Lower leg skin (tissue), 4 donors: ENCODE measurements around the gene PRND. TPM values are rescaled to one million over a fixed set of nuclear protein-coding genes. Genes with fewer than 3 reads are reported as not detected.

ENCODE experiments used
- DNase-seq, 2 donors: peaks; one replicate each; pipeline ENCODE4 v3.0.0-alpha.2; 2019; ENCODE audit warnings: low spot score in 2 of 2
- H3K4me3 ChIP-seq: fragments of 200-600 bp; sonication (generic); 2 replicates; pipeline ENCODE4 v1.5.1; 2017; ENCODE audit warnings: mild to moderate bottlenecking, low read depth; ENCODE audit not compliant: poor library complexity, severe bottlenecking
- POLR2A ChIP-seq, 2 donors: fragments of 450-650 bp; IDR thresholded peaks; one replicate each; pipeline ENCODE4 v1.6.1; 2016 to 2017; ENCODE audit warnings: antibody characterized with exemption in 2 of 2, mild to moderate bottlenecking in 1 of 2, moderate library complexity in 1 of 2
- WGBS, 2 donors: methylation state at CpG; one replicate each; pipeline ENCODE4 v1.1.5; 2018; 5-methylcytosine and 5-hydroxymethylcytosine counted together
- intact Hi-C: fragments of 100-400 bp; cut with DNase I; formaldehyde crosslinking; loops from one replicate; pipeline ENCODE4 v1.15.0; 2023; ENCODE audit warnings: low total_unique reads
- total RNA-seq, 4 donors: library from RNA; depleted of rRNA; stranded (reverse); fragments of >200 nt; gene quantifications; one replicate each; pipeline ENCODE4 v1.1.0, GENCODE V29; 2016
- TF ChIP-seq, protein P1 (sequence below), 3 donors: fragments of 450-650 bp; IDR thresholded peaks; one replicate each; pipeline ENCODE4 v1.5.1; 2016; ENCODE audit warnings: antibody characterized with exemption in 3 of 3, mild to moderate bottlenecking in 3 of 3, moderate library complexity in 2 of 3

PRND gene
- total RNA-seq, 4 donors from 2014 or later = 0.06 to 0.46 TPM; not detected in 2

DNA sequence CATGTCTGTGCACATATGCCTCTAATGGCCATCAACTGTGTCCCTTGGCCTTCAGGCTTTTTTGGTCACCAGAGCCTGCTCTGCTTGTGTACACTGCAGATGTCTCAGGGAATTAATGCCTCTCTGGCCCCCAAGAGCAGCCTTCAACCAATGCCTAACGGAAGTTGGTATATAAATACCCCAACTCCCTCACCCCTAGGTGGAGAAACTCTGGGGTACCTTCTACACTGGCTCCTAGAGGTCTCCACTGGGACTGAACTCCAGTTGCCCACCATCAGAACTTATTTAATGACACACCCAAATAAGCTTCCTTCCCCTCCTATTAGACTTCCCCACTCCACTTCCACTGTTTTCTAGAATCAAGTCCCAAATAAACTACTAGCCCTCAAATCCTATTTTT is 43.1 kb downstream of the PRND start:
- DNase-seq = no peak
- TF ChIP-seq, protein P1, sequence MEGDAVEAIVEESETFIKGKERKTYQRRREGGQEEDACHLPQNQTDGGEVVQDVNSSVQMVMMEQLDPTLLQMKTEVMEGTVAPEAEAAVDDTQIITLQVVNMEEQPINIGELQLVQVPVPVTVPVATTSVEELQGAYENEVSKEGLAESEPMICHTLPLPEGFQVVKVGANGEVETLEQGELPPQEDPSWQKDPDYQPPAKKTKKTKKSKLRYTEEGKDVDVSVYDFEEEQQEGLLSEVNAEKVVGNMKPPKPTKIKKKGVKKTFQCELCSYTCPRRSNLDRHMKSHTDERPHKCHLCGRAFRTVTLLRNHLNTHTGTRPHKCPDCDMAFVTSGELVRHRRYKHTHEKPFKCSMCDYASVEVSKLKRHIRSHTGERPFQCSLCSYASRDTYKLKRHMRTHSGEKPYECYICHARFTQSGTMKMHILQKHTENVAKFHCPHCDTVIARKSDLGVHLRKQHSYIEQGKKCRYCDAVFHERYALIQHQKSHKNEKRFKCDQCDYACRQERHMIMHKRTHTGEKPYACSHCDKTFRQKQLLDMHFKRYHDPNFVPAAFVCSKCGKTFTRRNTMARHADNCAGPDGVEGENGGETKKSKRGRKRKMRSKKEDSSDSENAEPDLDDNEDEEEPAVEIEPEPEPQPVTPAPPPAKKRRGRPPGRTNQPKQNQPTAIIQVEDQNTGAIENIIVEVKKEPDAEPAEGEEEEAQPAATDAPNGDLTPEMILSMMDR (IDR thresholded peaks at IDR 0.05) = no peak
- no peak for TF ChIP-seq POLR2A (IDR thresholded peaks at IDR 0.05)
- intact Hi-C loops = no loop called here
- 23 to 50% methylated on average over 1 of the region's 1 CpG for WGBS, 2 donors
- no peak overlapping the region for H3K4me3 ChIP-seq

- intact Hi-C loops = no loop called here
- TF ChIP-seq, protein P1 (IDR thresholded peaks at IDR 0.05) = no peak
- no peak for TF ChIP-seq POLR2A (IDR thresholded peaks at IDR 0.05)
Observed at GRCh38 chr20:4765681-4766080, 44.0 kb downstream of the PRND start.

DNA sequence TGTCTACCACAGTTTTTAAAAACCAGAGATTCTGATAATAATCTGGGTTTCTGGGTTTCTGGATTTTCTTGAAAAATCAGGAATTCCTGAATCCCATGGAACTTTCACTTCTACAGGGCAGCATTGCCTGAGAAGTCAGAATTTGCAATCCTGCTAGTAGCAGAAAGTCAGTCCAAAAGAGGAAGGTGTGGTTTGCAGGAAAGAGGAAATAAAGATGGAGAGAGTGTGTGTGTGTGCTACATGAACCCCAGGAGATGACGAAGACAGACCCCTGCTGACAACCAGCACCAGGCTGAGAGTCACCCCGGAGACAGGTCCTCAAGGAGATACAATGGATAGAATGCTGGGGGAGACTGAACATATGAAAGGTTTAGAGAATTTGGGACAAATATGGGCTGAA is 44.9 kb downstream of the PRND start:
- WGBS, 2 donors = 75 to 85% methylated on average over 2 of the region's 2 CpGs
- intact Hi-C loops = no loop called here
- TF ChIP-seq, protein P1 (IDR thresholded peaks at IDR 0.05) = no peak
- no peak for TF ChIP-seq POLR2A (IDR thresholded peaks at IDR 0.05)
- no peak for DNase-seq
- H3K4me3 ChIP-seq = no peak overlapping the region

More at GRCh38 chr20:4765681-4766080, 44.0 kb downstream of the PRND start:
- 98 to 100% methylated on average over 3 of the region's 3 CpGs for WGBS, 2 donors
- no peak for DNase-seq
- no peak overlapping the region for H3K4me3 ChIP-seq

- WGBS, 2 donors = 82 to 91% methylated on average over 3 of the region's 3 CpGs
- intact Hi-C loops = no loop called here
- no peak for DNase-seq
- TF ChIP-seq, protein P1 (IDR thresholded peaks at IDR 0.05) = no peak
- TF ChIP-seq POLR2A (IDR thresholded peaks at IDR 0.05) = no peak
- H3K4me3 ChIP-seq = no peak overlapping the region
Observed at GRCh38 chr20:4767084-4767483, 45.4 kb downstream of the PRND start.

- 74 to 91% methylated on average over 2 of the region's 2 CpGs for WGBS, 2 donors
- intact Hi-C loops = no loop called here
- DNase-seq = no peak
- H3K4me3 ChIP-seq = no peak overlapping the region
- no peak for TF ChIP-seq POLR2A (IDR thresholded peaks at IDR 0.05)
- TF ChIP-seq, protein P1 (IDR thresholded peaks at IDR 0.05) = no peak
Observed at GRCh38 chr20:4769328-4769727, 47.6 kb downstream of the PRND start.

DNA sequence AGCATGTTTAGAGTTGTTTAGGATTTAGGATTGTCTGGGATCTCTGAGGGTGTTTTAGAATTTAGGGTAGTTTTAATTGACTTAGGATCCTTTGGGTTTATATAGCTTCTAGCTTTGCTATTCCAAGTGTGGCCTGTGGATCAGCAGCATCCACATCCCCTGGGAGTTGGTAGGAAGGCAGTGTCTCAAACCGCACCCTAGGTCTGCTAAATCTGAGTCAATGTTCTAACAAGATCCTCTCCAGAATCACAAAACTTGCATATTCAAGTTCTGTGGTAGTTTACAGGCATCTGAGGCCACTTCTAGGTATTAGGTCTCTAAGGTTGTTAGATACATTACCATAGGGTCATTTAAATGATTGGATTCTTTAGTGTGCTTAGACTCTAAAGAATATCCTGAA is 48.3 kb downstream of the PRND start:
- H3K4me3 ChIP-seq = no peak overlapping the region
- DNase-seq = no peak
- intact Hi-C loops = no loop called here
- no peak for TF ChIP-seq POLR2A (IDR thresholded peaks at IDR 0.05)
- TF ChIP-seq, protein P1 (IDR thresholded peaks at IDR 0.05) = no peak
- WGBS, 2 donors = 78% methylated on average over 1 of the region's 1 CpG
